Keratinocyte (primary cell): ENCODE measurements around the gene LSM6.

Experiments used
- EZH2 ChIP-seq: IDR thresholded peaks from one replicate; pipeline ENCODE4 v1.6.1; 2012; ENCODE audit warnings: inconsistent platforms, mild to moderate bottlenecking, low read length, moderate library complexity
- TF ChIP-seq, protein P1 (sequence below), 3 experiments: IDR thresholded peaks in 1 of 3; conservative IDR thresholded peaks in 1 of 3; optimal IDR thresholded peaks in 1 of 3; 2 replicates in 2 of 3; 3 replicates in 1 of 3; pipeline versions ENCODE3 to v1.5.1; 2011; ENCODE audit warnings: low read length in 3 of 3, mild to moderate bottlenecking in 3 of 3, moderate library complexity in 2 of 3, control low read depth in 1 of 3, inconsistent platforms in 1 of 3; ENCODE audit not compliant: insufficient read depth in 2 of 3; ENCODE audit errors: extremely low read depth in 1 of 3

DNA sequence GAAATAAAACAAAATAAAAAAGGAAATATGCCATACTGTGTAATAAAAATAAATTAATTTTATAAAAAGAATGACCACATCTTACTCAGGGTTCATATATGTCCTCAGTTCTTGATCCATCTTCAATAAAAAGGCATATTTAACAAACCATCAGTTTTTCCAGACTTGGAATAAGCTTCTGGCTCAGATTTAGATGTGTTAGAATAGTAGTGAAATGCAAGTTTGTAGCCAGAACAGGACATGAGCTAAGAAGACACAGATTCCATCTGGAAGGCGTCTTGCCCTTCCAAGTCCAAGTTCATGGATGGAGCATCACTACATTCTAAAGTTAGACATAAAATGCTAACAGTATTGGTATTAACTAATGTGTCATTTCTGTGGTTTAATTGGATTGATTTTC lies 10.3 kb upstream of the LSM6 start:
- TF ChIP-seq, protein P1, sequence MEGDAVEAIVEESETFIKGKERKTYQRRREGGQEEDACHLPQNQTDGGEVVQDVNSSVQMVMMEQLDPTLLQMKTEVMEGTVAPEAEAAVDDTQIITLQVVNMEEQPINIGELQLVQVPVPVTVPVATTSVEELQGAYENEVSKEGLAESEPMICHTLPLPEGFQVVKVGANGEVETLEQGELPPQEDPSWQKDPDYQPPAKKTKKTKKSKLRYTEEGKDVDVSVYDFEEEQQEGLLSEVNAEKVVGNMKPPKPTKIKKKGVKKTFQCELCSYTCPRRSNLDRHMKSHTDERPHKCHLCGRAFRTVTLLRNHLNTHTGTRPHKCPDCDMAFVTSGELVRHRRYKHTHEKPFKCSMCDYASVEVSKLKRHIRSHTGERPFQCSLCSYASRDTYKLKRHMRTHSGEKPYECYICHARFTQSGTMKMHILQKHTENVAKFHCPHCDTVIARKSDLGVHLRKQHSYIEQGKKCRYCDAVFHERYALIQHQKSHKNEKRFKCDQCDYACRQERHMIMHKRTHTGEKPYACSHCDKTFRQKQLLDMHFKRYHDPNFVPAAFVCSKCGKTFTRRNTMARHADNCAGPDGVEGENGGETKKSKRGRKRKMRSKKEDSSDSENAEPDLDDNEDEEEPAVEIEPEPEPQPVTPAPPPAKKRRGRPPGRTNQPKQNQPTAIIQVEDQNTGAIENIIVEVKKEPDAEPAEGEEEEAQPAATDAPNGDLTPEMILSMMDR (optimal IDR thresholded peaks at IDR 0.05 in 1 of 3, IDR thresholded peaks at IDR 0.05 in 1 of 3, conservative IDR thresholded peaks at IDR 0.05 in 1 of 3; ENCODE audit: extremely low read depth in 1 of 3, insufficient read depth in 2 of 3, low read length in 3 of 3): no peak
- no peak for TF ChIP-seq EZH2
